Panc1 (cell line): ENCODE measurements around the gene TFEB. TPM values are rescaled to one million over a fixed set of nuclear protein-coding genes. Genes with fewer than 3 reads are reported as not detected.

ENCODE experiments used
- ATAC-seq: fragments of 200-7000 bp; cut with Tn5 transposase; 2 replicates; pipeline ENCODE4 v1.9.1; 2020; ENCODE audit warnings: mild to moderate bottlenecking, moderate library complexity
- BruUV-seq: library from RNA; stranded (reverse); fragments of 400-500 nt; replicated peaks from 2 replicates; lab custom pipeline; 2021; lab: Mats Ljungman, UMichigan
- CTCF ChIA-PET: fragments of 300-600 bp; sonication (Branson Sonifier 250); formaldehyde crosslinking; loops from one replicate; lab custom pipeline; 2022; ENCODE audit warnings: antibody characterized with exemption; lab: Charles Lee
- POLR2A ChIA-PET: fragments of 300-600 bp; sonication (Branson Sonifier 250); formaldehyde crosslinking; loops from one replicate; lab custom pipeline; 2022; ENCODE audit warnings: antibody characterized with exemption; lab: Charles Lee
- DNase-seq: peaks from one replicate; pipeline ENCODE4 v3.0.0-alpha.2; 2010; ENCODE audit warnings: low read depth, low spot score
- H3K27ac ChIP-seq: 2 replicates; pipeline ENCODE4 v1.5.1; 2011; ENCODE audit warnings: mild to moderate bottlenecking, low read length, inconsistent platforms
- H3K27me3 ChIP-seq: fragments of 200-500 bp; sonication (Bioruptor generic); 2 replicates; pipeline ENCODE4 v1.6.0; 2014; ENCODE audit warnings: low read length, inconsistent platforms; ENCODE audit not compliant: control insufficient read depth, insufficient read depth
- H3K36me3 ChIP-seq: fragments of 200-500 bp; sonication (Bioruptor generic); 2 replicates; pipeline ENCODE4 v1.5.1; 2014; ENCODE audit warnings: inconsistent platforms, mild to moderate bottlenecking, low read length, moderate library complexity; ENCODE audit not compliant: control insufficient read depth, insufficient read depth
- H3K4me1 ChIP-seq: 2 replicates; pipeline ENCODE4 v1.5.1; 2011; ENCODE audit warnings: inconsistent platforms, mild to moderate bottlenecking, low read length, moderate library complexity; ENCODE audit not compliant: control insufficient read depth, insufficient read depth
- H3K4me3 ChIP-seq, 2 experiments: 2 replicates each; pipeline ENCODE4 v1.5.1; 2011 to 2012; ENCODE audit warnings: low read depth in 2 of 2, low read length in 2 of 2, mild to moderate bottlenecking in 2 of 2, inconsistent platforms in 1 of 2, moderate library complexity in 1 of 2
- H3K9me3 ChIP-seq: fragments of 200-500 bp; sonication (Bioruptor generic); 2 replicates; pipeline ENCODE4 v1.5.1; 2014; ENCODE audit warnings: low read depth, mild to moderate bottlenecking, inconsistent platforms, low read length, moderate library complexity; ENCODE audit not compliant: control insufficient read depth, insufficient read depth
- CTCF ChIP-seq: fragments of 450-650 bp; IDR thresholded peaks from 2 replicates; pipeline ENCODE4 v1.5.1; 2017; ENCODE audit warnings: mild to moderate bottlenecking
- POLR2AphosphoS5 ChIP-seq: IDR thresholded peaks from 2 replicates; pipeline ENCODE4 v1.6.1; 2012; ENCODE audit warnings: mild to moderate bottlenecking, low read depth, low read length, moderate library complexity
- REST ChIP-seq, 2 experiments: IDR thresholded peaks; 2 replicates each; pipeline ENCODE4 v1.6.1; 2011 to 2012; ENCODE audit warnings: low read depth in 2 of 2, control low read depth in 1 of 2, low read length in 1 of 2, mild to moderate bottlenecking in 1 of 2, moderate library complexity in 1 of 2; ENCODE audit not compliant: insufficient read depth in 1 of 2
- SIN3A ChIP-seq: IDR thresholded peaks from 2 replicates; pipeline ENCODE4 v1.6.1; 2012; ENCODE audit warnings: low read depth, mild to moderate bottlenecking, low read length, moderate library complexity, borderline replicate concordance; ENCODE audit not compliant: insufficient read depth
- TCF7L2 ChIP-seq: IDR thresholded peaks from 2 replicates; pipeline ENCODE4 v1.6.1; 2011; ENCODE audit warnings: mild to moderate bottlenecking, low read depth, low read length, inconsistent platforms
- in situ Hi-C: cut with HindIII; loops from 2 replicates; pipeline ENCODE4 v1.10.0; 2016; ENCODE audit warnings: low sequenced_read_pairs, low pct_unique_long_range_greater_than_20kb
- intact Hi-C: fragments of 100-400 bp; cut with micrococcal nuclease; formaldehyde crosslinking; loops from one replicate; pipeline ENCODE4 v1.10.0; 2022; ENCODE audit not compliant: unreplicated experiment
- total RNA-seq: library from RNA; stranded (reverse); gene quantifications from one replicate; pipeline ENCODE4 v1.2.1, GENCODE V29; 2021; ENCODE audit not compliant: unreplicated experiment

TFEB gene
- total RNA-seq, 1 experiment from 2014 or later: 13.3 TPM

- POLR2A ChIA-PET: no interaction called here
These were observed 30.0 kb downstream of the TFEB start for GRCh38 chr6:41705311-41705995.

GRCh38 chr6:41704656-41705310 lies 30.6 kb downstream of the TFEB start:
- ChIA-PET POLR2A (no interaction called here), CTCF (interaction anchor here (0.6 to 1.3 kb wide), 4 partner anchors 30 to 80 kb away, joined by 3 to 5 read pairs (median 4); no protein-coding TSS in a partner anchor)
- no peaks in the 10 kb centered on the region for H3K36me3 ChIP-seq
- DNase-seq (no peak), ATAC-seq (no peak)
- no peaks in the 10 kb centered on the region for H3K27me3 ChIP-seq
- no peak overlapping the region for H3K27ac ChIP-seq
- no peak for TF ChIP-seq REST (IDR thresholded peaks at IDR 0.05; ENCODE audit: insufficient read depth in 1 of 2, low read depth in 2 of 2, low read length in 1 of 2)
- no peak for TF ChIP-seq TCF7L2
- no peak for TF ChIP-seq CTCF
- TF ChIP-seq SIN3A: no peak
- TF ChIP-seq POLR2AphosphoS5: no peak
- no peaks in the 10 kb centered on the region for H3K9me3 ChIP-seq
- intact Hi-C loops: no loop called here
- in situ Hi-C loops: no loop called here
- H3K4me3 ChIP-seq: no peak overlapping the region
- BruUV-seq: no TSS peak
- H3K4me1 ChIP-seq: peaks cover 3% of the 10 kb centered on the region

More at GRCh38 chr6:41705311-41705995, 30.0 kb downstream of the TFEB start:
- TF ChIP-seq SIN3A (no peak), CTCF (no peak)
- no TSS peak for BruUV-seq
- Histone ChIP-seq H3K9me3 (no peaks in the 10 kb centered on the region), H3K36me3 (no peaks in the 10 kb centered on the region), H3K27ac (no peak overlapping the region), H3K4me3 (no peak overlapping the region), H3K4me1 (peaks cover 3% of the 10 kb centered on the region), H3K27me3 (no peaks in the 10 kb centered on the region)
- in situ Hi-C loops (no loop called here), intact Hi-C loops (no loop called here)
- CTCF ChIA-PET: interaction anchor here (0.9 to 1.3 kb wide), 3 partner anchors 29 to 79 kb away, joined by 3 to 5 read pairs (median 4); no protein-coding TSS in a partner anchor
- no peak for DNase-seq
- ATAC-seq: no peak
